ENCODE results near the gene CSTPP1. TPM values are rescaled to one million over a fixed set of nuclear protein-coding genes. Genes with fewer than 3 reads are reported as not detected.
"Not testable (repeated sequence)": the region's sequence is repeated elsewhere in the genome, so short reads cannot be mapped to it uniquely, and the experiment has no call there.

The CSTPP1 gene
- total RNA-seq, 3 donors from 2014 or later: 31.9 to 41.1 (median 32.8) TPM

DNA sequence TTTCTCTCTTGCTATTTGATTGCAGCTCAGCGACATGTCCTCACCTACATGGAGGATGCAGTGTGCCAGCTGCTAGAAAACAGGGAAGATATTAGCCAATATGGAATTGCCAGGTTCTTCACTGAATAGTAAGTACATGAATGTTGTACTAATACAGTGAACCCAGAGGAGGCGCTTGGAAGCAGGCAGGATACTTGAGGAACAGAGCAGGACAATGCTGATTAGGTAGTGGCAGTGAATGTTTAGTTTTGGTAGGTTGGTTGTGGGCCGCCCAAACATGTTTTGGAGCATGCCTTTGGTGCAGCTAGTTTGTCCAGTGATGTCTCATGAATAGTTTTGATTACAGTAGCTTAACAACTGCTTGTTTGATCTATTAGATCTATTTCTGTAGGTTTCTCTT, 50.6 kb downstream of the CSTPP1 start:
- no peaks in the 10 kb centered on the region for H3K9me3 ChIP-seq
- H3K36me3 ChIP-seq (ENCODE audit: low read depth): no peaks in the 10 kb centered on the region
- H3K4me1 ChIP-seq (ENCODE audit: low read depth): peaks cover 22% of the 10 kb centered on the region
- TF ChIP-seq, protein P1, sequence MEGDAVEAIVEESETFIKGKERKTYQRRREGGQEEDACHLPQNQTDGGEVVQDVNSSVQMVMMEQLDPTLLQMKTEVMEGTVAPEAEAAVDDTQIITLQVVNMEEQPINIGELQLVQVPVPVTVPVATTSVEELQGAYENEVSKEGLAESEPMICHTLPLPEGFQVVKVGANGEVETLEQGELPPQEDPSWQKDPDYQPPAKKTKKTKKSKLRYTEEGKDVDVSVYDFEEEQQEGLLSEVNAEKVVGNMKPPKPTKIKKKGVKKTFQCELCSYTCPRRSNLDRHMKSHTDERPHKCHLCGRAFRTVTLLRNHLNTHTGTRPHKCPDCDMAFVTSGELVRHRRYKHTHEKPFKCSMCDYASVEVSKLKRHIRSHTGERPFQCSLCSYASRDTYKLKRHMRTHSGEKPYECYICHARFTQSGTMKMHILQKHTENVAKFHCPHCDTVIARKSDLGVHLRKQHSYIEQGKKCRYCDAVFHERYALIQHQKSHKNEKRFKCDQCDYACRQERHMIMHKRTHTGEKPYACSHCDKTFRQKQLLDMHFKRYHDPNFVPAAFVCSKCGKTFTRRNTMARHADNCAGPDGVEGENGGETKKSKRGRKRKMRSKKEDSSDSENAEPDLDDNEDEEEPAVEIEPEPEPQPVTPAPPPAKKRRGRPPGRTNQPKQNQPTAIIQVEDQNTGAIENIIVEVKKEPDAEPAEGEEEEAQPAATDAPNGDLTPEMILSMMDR (IDR thresholded peaks at IDR 0.05): no peak
- no peak for ATAC-seq
- DNase-seq: no peak
- no peak overlapping the region for H3K4me3 ChIP-seq
- intact Hi-C loops (cut with DNase I, micrococcal nuclease): no loop called here

GRCh38 chr11:46989810-46990487, 53.4 kb downstream of the CSTPP1 start:
- DNase-seq; H3K9me3 ChIP-seq; H3K36me3 ChIP-seq (ENCODE audit: low read depth); intact Hi-C loops (cut with DNase I, micrococcal nuclease); H3K4me1 ChIP-seq (ENCODE audit: low read depth); H3K4me3 ChIP-seq; ATAC-seq: not testable (repeated sequence)

DNA sequence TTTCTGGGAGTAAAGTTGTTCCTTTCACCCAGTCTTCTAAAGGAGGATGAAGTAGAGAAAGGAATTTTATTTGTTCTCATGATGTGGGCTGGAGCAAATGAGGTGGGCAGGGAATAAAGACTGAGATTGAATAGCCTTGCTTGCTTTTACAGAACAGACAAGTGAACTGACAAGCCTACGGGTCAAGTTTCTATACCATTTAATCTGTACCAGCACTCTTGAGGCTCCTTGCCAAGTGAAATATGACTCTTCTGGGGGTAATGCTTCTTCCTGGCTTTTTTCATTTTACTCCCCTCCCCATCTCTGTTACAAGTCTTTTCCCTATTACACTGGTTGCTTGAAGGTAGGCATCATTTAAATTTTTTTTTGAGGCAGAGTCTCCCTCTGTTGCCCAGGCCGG, 54.8 kb downstream of the CSTPP1 start:
- H3K4me1 ChIP-seq (ENCODE audit: low read depth): no peaks in the 10 kb centered on the region
- no peak for DNase-seq
- H3K9me3 ChIP-seq: no peaks in the 10 kb centered on the region
- H3K4me3 ChIP-seq: no peak overlapping the region
- TF ChIP-seq, protein P1 (IDR thresholded peaks at IDR 0.05): no peak
- no peak for ATAC-seq
- no peaks in the 10 kb centered on the region for H3K36me3 ChIP-seq (ENCODE audit: low read depth)
- intact Hi-C loops (cut with DNase I, micrococcal nuclease): no loop called here

GRCh38 chr11:46992386-46992785, 55.8 kb downstream of the CSTPP1 start:
- DNase-seq; intact Hi-C loops (cut with DNase I, micrococcal nuclease): not testable (repeated sequence)

DNA sequence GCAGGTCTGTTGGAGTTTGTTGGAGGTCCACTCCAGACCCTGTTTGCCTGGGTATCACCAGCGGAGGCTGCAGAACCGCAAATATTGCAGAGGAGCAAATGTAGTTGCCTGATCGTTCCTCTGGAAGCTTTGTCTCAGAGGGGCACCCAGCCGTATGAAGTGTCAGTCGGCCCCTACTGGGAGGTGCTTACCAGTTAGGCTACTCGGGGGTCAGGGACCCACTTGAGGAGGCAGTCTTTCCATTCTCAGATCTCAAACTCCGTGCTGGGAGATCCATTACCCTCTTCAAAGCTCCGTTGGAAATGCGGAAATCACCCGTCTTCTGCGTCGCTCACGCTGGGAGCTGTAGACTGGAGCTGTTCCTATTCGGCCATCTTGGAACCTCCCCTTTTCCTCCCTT, 61.2 kb downstream of the CSTPP1 start:
- intact Hi-C loops (cut with DNase I, micrococcal nuclease); ATAC-seq; H3K4me3 ChIP-seq; H3K4me1 ChIP-seq (ENCODE audit: low read depth); H3K36me3 ChIP-seq (ENCODE audit: low read depth); DNase-seq; H3K9me3 ChIP-seq: not testable (repeated sequence)

More at GRCh38 chr11:46992386-46992785, 55.8 kb downstream of the CSTPP1 start:
- not testable (repeated sequence) for H3K4me3 ChIP-seq; H3K9me3 ChIP-seq; H3K4me1 ChIP-seq (ENCODE audit: low read depth); ATAC-seq; H3K36me3 ChIP-seq (ENCODE audit: low read depth)

DNA sequence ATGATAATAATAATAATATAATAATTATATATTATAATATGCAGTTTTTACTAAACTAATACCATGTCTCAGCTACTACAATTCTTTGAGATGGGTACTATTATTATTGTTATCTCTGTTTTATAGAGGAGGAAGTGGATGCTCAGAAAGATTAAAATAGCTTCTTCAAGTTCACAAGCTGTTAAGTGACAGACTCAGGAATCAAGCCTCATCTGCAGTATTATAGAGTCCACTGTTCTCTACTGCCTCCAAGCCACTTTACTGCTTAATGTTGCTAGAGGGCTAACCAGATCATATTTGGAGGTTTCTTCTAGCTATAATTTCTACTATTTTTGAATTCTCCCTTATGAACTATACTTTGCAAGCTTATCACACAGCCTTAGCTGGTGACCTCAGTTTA, 62.7 kb downstream of the CSTPP1 start:
- DNase-seq (no peak), ATAC-seq (no peak)
- H3K9me3 ChIP-seq: no peaks in the 10 kb centered on the region
- H3K4me1 ChIP-seq (ENCODE audit: low read depth): no peaks in the 10 kb centered on the region
- TF ChIP-seq, protein P1 (IDR thresholded peaks at IDR 0.05): no peak
- no peaks in the 10 kb centered on the region for H3K36me3 ChIP-seq (ENCODE audit: low read depth)
- H3K4me3 ChIP-seq: no peak overlapping the region
- intact Hi-C loops (cut with DNase I, micrococcal nuclease): no loop called here

GRCh38 chr11:47000033-47000432, 63.5 kb downstream of the CSTPP1 start:
- DNase-seq (no peak), ATAC-seq (no peak)
- Histone ChIP-seq H3K4me1 (ENCODE audit: low read depth) (no peaks in the 10 kb centered on the region), H3K36me3 (ENCODE audit: low read depth) (no peaks in the 10 kb centered on the region), H3K9me3 (no peaks in the 10 kb centered on the region), H3K4me3 (no peak overlapping the region)
- TF ChIP-seq, protein P1 (IDR thresholded peaks at IDR 0.05): no peak
- intact Hi-C loops (cut with DNase I, micrococcal nuclease): no loop called here
